ENCODE measurements around the gene PIP5K1A.

PIP5K1A gene

DNA sequence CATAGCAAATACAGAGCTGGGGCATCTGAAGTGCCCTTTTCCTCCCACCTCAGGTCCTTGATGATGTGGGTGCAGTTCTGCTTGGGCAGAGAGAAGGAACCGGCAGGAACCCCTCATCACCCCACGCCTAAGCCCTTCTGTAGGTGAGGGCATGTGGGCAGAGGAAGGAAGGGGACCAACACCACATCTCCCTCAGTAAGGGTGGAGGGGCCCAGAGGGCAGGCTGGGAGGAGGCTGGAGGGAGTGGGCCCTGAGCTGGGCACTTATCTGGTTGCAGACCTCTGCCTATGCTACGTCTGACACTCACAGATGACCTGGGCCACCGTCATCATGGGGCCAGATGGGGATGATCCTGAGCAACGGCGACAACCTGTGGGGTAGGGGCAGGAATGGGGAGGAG is 94.7 kb downstream of the PIP5K1A start:
- no peaks in the 10 kb centered on the region for H4K20me1 ChIP-seq (ENCODE audit: low read depth, low read length)
- TF ChIP-seq EZH2phosphoT487 (conservative IDR thresholded peaks at IDR 0.05; ENCODE audit: low read length): no peak
- TF ChIP-seq, protein P1, sequence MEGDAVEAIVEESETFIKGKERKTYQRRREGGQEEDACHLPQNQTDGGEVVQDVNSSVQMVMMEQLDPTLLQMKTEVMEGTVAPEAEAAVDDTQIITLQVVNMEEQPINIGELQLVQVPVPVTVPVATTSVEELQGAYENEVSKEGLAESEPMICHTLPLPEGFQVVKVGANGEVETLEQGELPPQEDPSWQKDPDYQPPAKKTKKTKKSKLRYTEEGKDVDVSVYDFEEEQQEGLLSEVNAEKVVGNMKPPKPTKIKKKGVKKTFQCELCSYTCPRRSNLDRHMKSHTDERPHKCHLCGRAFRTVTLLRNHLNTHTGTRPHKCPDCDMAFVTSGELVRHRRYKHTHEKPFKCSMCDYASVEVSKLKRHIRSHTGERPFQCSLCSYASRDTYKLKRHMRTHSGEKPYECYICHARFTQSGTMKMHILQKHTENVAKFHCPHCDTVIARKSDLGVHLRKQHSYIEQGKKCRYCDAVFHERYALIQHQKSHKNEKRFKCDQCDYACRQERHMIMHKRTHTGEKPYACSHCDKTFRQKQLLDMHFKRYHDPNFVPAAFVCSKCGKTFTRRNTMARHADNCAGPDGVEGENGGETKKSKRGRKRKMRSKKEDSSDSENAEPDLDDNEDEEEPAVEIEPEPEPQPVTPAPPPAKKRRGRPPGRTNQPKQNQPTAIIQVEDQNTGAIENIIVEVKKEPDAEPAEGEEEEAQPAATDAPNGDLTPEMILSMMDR (IDR thresholded peaks at IDR 0.05; ENCODE audit: insufficient read depth, low read length, poor library complexity, severe bottlenecking): no peak
- no peaks in the 10 kb centered on the region for H3K9me3 ChIP-seq (ENCODE audit: insufficient read depth, low read length)
- H3K4me2 ChIP-seq (ENCODE audit: low read depth, low read length, poor library complexity, severe bottlenecking): no peak overlapping the region
- H3K9me2 ChIP-seq (replicated peaks; ENCODE audit: insufficient read depth, low read length): no peaks in the 10 kb centered on the region
- H3K27me3 ChIP-seq (ENCODE audit: low read length): no peaks in the 10 kb centered on the region
- no peak overlapping the region for H3K4me3 ChIP-seq (ENCODE audit: insufficient read depth, low read length, poor library complexity, severe bottlenecking)
- no peak overlapping the region for H3K9ac ChIP-seq (ENCODE audit: low read length)
- H3K36me3 ChIP-seq (ENCODE audit: low read length): peaks cover 4% of the 10 kb centered on the region; the same call in 1 of the 2 replicates
- no peak overlapping the region for H2AFZ ChIP-seq (ENCODE audit: low read depth, low read length, severe bottlenecking)
- no peak overlapping the region for H3K27ac ChIP-seq (ENCODE audit: low read depth, low read length)
- H3F3A ChIP-seq (ENCODE audit: insufficient read depth): no peaks in the 10 kb centered on the region
- no peaks in the 10 kb centered on the region for H3K79me2 ChIP-seq (ENCODE audit: insufficient read depth, low read length)

GRCh38 chr1:151294742-151295462 is 96.5 kb downstream of the PIP5K1A start:
- H2AFZ ChIP-seq (ENCODE audit: low read depth, low read length, severe bottlenecking): no peak overlapping the region
- H3K36me3 ChIP-seq (ENCODE audit: low read length): peaks cover 8% of the 10 kb centered on the region; the same call in 1 of the 2 replicates
- H3F3A ChIP-seq (ENCODE audit: insufficient read depth): no peaks in the 10 kb centered on the region
- H3K27me3 ChIP-seq (ENCODE audit: low read length): no peaks in the 10 kb centered on the region
- no peaks in the 10 kb centered on the region for H3K9me2 ChIP-seq (replicated peaks; ENCODE audit: insufficient read depth, low read length)
- no peaks in the 10 kb centered on the region for H4K20me1 ChIP-seq (ENCODE audit: low read depth, low read length)
- no peak overlapping the region for H3K27ac ChIP-seq (ENCODE audit: low read depth, low read length)
- TF ChIP-seq, protein P1 (IDR thresholded peaks at IDR 0.05; ENCODE audit: insufficient read depth, low read length, poor library complexity, severe bottlenecking): no peak
- TF ChIP-seq EZH2phosphoT487 (conservative IDR thresholded peaks at IDR 0.05; ENCODE audit: low read length): no peak
- H3K79me2 ChIP-seq (ENCODE audit: insufficient read depth, low read length): no peaks in the 10 kb centered on the region
- H3K4me2 ChIP-seq (ENCODE audit: low read depth, low read length, poor library complexity, severe bottlenecking): no peak overlapping the region
- H3K9ac ChIP-seq (ENCODE audit: low read length): no peak overlapping the region
- no peak overlapping the region for H3K4me3 ChIP-seq (ENCODE audit: insufficient read depth, low read length, poor library complexity, severe bottlenecking)
- no peaks in the 10 kb centered on the region for H3K9me3 ChIP-seq (ENCODE audit: insufficient read depth, low read length)
